IPS-11a (cell line): ENCODE data around the gene PPM1L.

ENCODE experiments used
- H3K4me3 ChIP-seq: one replicate; pipeline ENCODE4 v1.5.1; 2013; ENCODE audit warnings: low read depth, low read length, control low read depth

The PPM1L gene

GRCh38 chr3:160804762-160805161 is 48.7 kb downstream of the PPM1L start:
- H3K4me3 ChIP-seq, result no peak overlapping the region

- no peak overlapping the region for H3K4me3 ChIP-seq
Observed at GRCh38 chr3:160806094-160806493, 50.1 kb downstream of the PPM1L start.

GRCh38 chr3:160806686-160807085 is 50.7 kb downstream of the PPM1L start:
- H3K4me3 ChIP-seq, result no peak overlapping the region

GRCh38 chr3:160808838-160809237 is 52.8 kb downstream of the PPM1L start:
- H3K4me3 ChIP-seq, result no peak overlapping the region

GRCh38 chr3:160809453-160809852 is 53.4 kb downstream of the PPM1L start:
- no peak overlapping the region for H3K4me3 ChIP-seq

- no peak overlapping the region for H3K4me3 ChIP-seq
Observed at GRCh38 chr3:160810362-160811236, 54.6 kb downstream of the PPM1L start.

GRCh38 chr3:160811237-160811548 is 55.2 kb downstream of the PPM1L start:
- H3K4me3 ChIP-seq, result no peak overlapping the region

- no peak overlapping the region for H3K4me3 ChIP-seq
Observed at GRCh38 chr3:160812304-160812703, 56.3 kb downstream of the PPM1L start.

- H3K4me3 ChIP-seq, result no peak overlapping the region
Observed at GRCh38 chr3:160815280-160815679, 59.2 kb downstream of the PPM1L start.

- H3K4me3 ChIP-seq, result no peak overlapping the region
Observed at GRCh38 chr3:160820022-160820421, 64.0 kb downstream of the PPM1L start.

- H3K4me3 ChIP-seq, result no peak overlapping the region
Observed at GRCh38 chr3:160820430-160820829, 64.4 kb downstream of the PPM1L start.

- no peak overlapping the region for H3K4me3 ChIP-seq
Observed at GRCh38 chr3:160822936-160823335, 66.9 kb downstream of the PPM1L start.

- no peak overlapping the region for H3K4me3 ChIP-seq
Observed at GRCh38 chr3:160825311-160825800, 69.3 kb downstream of the PPM1L start.

- H3K4me3 ChIP-seq, result no peak overlapping the region
Observed at GRCh38 chr3:160826408-160826807, 70.4 kb downstream of the PPM1L start.

GRCh38 chr3:160826991-160827390 is 71.0 kb downstream of the PPM1L start:
- H3K4me3 ChIP-seq, result no peak overlapping the region

GRCh38 chr3:160827516-160827915 is 71.5 kb downstream of the PPM1L start:
- no peak overlapping the region for H3K4me3 ChIP-seq

GRCh38 chr3:160828880-160829279 is 72.8 kb downstream of the PPM1L start:
- H3K4me3 ChIP-seq, result no peak overlapping the region

- no peak overlapping the region for H3K4me3 ChIP-seq
Observed at GRCh38 chr3:160829486-160830009, 73.5 kb downstream of the PPM1L start.

GRCh38 chr3:160830796-160831195 is 74.8 kb downstream of the PPM1L start:
- H3K4me3 ChIP-seq, result no peak overlapping the region

GRCh38 chr3:160831401-160831800 is 75.4 kb downstream of the PPM1L start:
- H3K4me3 ChIP-seq, result no peak overlapping the region

GRCh38 chr3:160837394-160837980 is 81.5 kb downstream of the PPM1L start:
- no peak overlapping the region for H3K4me3 ChIP-seq

GRCh38 chr3:160840590-160840989 is 84.6 kb downstream of the PPM1L start:
- H3K4me3 ChIP-seq, result no peak overlapping the region
